Natural killer cell (primary cell): ENCODE results near the gene DCAF7. TPM values are rescaled to one million over a fixed set of nuclear protein-coding genes. Genes with fewer than 3 reads are reported as not detected.

ENCODE experiments used
- ATAC-seq, 3 donors: fragments of 150-1000 bp in 2 of 3; fragments of 200-7000 bp in 1 of 3; cut with Tn5 transposase; 1 replicate in 1 of 3; 2 replicates in 2 of 3; pipeline ENCODE4 v1.10.0; 2021; ENCODE audit warnings: mild to moderate bottlenecking in 2 of 3, moderate library complexity in 2 of 3
- DNase-seq, 2 donors: peaks; one replicate each; pipeline versions ENCODE4 v3.0.0 to v3.0.0-alpha.2; 2013 to 2021; ENCODE audit warnings: mixed read lengths in 1 of 2
- H3K27ac ChIP-seq: one replicate; pipeline ENCODE4 v1.5.1; 2013; ENCODE audit warnings: mild to moderate bottlenecking, low read length
- H3K27me3 ChIP-seq: one replicate; pipeline ENCODE4 v1.6.1; 2013; ENCODE audit warnings: low read length; ENCODE audit not compliant: control insufficient read depth, insufficient read depth
- H3K36me3 ChIP-seq: one replicate; pipeline ENCODE4 v1.6.1; 2013; ENCODE audit warnings: low read length; ENCODE audit not compliant: control insufficient read depth, insufficient read depth
- H3K4me1 ChIP-seq: one replicate; pipeline ENCODE4 v1.6.1; 2013; ENCODE audit warnings: low read length; ENCODE audit not compliant: control insufficient read depth, insufficient read depth
- H3K4me3 ChIP-seq: one replicate; pipeline ENCODE4 v1.5.1; 2013; ENCODE audit warnings: low read length
- H3K9me3 ChIP-seq: one replicate; pipeline ENCODE4 v1.6.1; 2013; ENCODE audit warnings: low read length; ENCODE audit not compliant: control insufficient read depth, insufficient read depth
- H3K27ac Mint-ChIP-seq, 2 donors: one replicate each; pipeline ENCODE4 v1.8.0; 2022; ENCODE audit warnings: mild to moderate bottlenecking in 2 of 2, mixed read lengths in 2 of 2, moderate library complexity in 1 of 2
- H3K27me3 Mint-ChIP-seq, 2 donors: one replicate each; pipeline ENCODE4 v1.8.0; 2022; ENCODE audit warnings: low read depth in 2 of 2, mixed read lengths in 2 of 2
- H3K36me3 Mint-ChIP-seq: one replicate; pipeline ENCODE4 v1.8.0; 2022; ENCODE audit warnings: mixed read lengths
- H3K4me1 Mint-ChIP-seq, 2 donors: one replicate each; pipeline ENCODE4 v1.8.0; 2022; ENCODE audit warnings: mixed read lengths in 2 of 2
- H3K4me3 Mint-ChIP-seq: one replicate; pipeline ENCODE4 v1.8.0; 2022; ENCODE audit warnings: mild to moderate bottlenecking, moderate library complexity, mixed read lengths
- H3K9me3 Mint-ChIP-seq, 2 donors: one replicate each; pipeline ENCODE4 v1.8.0; 2022; ENCODE audit warnings: mixed read lengths in 2 of 2
- WGBS: methylation state at CpG from one replicate; pipeline ENCODE4 v1.1.7; 2013; ENCODE audit warnings: missing lambda C conversion rate; ENCODE audit not compliant: insufficient coverage; 5-methylcytosine and 5-hydroxymethylcytosine counted together
- intact Hi-C: fragments of 100-400 bp; cut with micrococcal nuclease; formaldehyde crosslinking; loops from one replicate; pipeline ENCODE4 v1.14.2; 2022
- total RNA-seq, 4 donors: library from RNA; stranded (reverse); fragments of 120-200 nt in 1 of 4; gene quantifications; one replicate each; pipeline versions ENCODE4 v1.2.3 to v1.2.4, GENCODE V29; 2013 to 2022
- TF ChIP-seq, protein P1 (sequence below): fragments of 200-600 bp; IDR thresholded peaks from one replicate; pipeline ENCODE4 v1.8.0; 2022; ENCODE audit warnings: antibody characterized with exemption

DCAF7 gene
- total RNA-seq, 3 donors from 2014 or later (not counting 1 experiment from before 2014, with no cell fraction given): 55.5 to 83.5 (median 72.2) TPM

DNA sequence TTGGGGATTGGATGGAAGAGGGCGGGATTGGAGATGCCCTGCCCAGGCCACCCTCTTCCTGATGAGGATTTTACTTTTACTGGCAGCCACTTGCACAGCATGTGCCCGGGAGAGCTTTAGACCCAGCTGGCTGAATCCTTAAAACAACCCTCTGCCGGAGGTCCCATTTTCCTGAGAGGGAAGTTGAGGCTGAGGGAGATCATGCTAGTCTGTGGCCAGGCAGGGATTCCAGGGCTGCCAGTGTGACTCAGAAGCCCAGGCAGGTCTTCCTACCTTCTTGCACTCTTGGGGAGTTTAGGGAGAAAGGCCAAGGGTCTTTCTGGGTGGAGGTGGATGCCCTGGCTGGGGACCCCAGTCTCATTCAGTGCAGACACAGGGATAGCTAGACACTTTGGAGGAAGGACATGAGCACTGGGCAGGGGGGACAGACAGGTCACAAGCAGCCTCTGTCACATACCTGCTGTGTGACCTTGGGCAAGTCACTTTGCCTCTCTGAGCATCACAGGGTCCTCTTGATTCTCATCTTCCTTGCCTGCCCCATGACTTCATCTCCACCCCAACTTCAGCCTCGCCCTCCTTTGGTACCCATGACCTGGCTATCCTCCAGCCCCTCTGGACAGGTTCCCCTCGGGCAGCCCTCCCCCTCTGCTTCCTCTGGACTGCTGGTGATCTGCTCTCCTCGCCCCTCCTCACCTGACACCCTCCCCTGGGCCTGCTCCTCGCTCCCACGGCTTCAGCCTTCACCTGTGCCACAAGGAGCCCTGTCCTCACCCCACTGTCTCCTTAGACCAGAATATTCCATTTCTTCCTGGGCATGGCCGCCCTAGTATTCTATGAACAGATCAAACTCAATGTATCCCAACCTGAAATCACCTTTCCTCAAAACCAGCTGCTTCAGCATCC lies 11.3 kb upstream of the DCAF7 start:
- Mint-ChIP-seq H3K27me3 (peaks cover 23 to 27% of the 10 kb centered on the region in 2 donors), H3K4me3 (no peak overlapping the region), H3K4me1 (no peaks in the 10 kb centered on the region), H3K9me3 (no peaks in the 10 kb centered on the region), H3K27ac (no peak overlapping the region), H3K36me3 (no peaks in the 10 kb centered on the region)
- no peak overlapping the region for H3K27ac ChIP-seq
- TF ChIP-seq, protein P1, sequence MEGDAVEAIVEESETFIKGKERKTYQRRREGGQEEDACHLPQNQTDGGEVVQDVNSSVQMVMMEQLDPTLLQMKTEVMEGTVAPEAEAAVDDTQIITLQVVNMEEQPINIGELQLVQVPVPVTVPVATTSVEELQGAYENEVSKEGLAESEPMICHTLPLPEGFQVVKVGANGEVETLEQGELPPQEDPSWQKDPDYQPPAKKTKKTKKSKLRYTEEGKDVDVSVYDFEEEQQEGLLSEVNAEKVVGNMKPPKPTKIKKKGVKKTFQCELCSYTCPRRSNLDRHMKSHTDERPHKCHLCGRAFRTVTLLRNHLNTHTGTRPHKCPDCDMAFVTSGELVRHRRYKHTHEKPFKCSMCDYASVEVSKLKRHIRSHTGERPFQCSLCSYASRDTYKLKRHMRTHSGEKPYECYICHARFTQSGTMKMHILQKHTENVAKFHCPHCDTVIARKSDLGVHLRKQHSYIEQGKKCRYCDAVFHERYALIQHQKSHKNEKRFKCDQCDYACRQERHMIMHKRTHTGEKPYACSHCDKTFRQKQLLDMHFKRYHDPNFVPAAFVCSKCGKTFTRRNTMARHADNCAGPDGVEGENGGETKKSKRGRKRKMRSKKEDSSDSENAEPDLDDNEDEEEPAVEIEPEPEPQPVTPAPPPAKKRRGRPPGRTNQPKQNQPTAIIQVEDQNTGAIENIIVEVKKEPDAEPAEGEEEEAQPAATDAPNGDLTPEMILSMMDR: no peak
- H3K9me3 ChIP-seq: no peaks in the 10 kb centered on the region
- 83% methylated on average over 9 of the region's 9 CpGs for WGBS
- H3K27me3 ChIP-seq: peaks cover 7% of the 10 kb centered on the region
- H3K4me1 ChIP-seq: no peaks in the 10 kb centered on the region
- no peaks in the 10 kb centered on the region for H3K36me3 ChIP-seq
- DNase-seq (no peak), ATAC-seq (no peak)
- intact Hi-C loops: no loop called here
- no peak overlapping the region for H3K4me3 ChIP-seq

GRCh38 chr17:63540590-63540989 lies 9.7 kb upstream of the DCAF7 start:
- Histone ChIP-seq H3K27me3 (peaks cover 7% of the 10 kb centered on the region), H3K27ac (no peak overlapping the region), H3K4me1 (no peaks in the 10 kb centered on the region), H3K9me3 (no peaks in the 10 kb centered on the region), H3K36me3 (no peaks in the 10 kb centered on the region), H3K4me3 (no peak overlapping the region)
- DNase-seq (no peak), ATAC-seq (no peak)
- Mint-ChIP-seq H3K4me3 (no peak overlapping the region), H3K9me3 (no peaks in the 10 kb centered on the region), H3K4me1 (no peaks in the 10 kb centered on the region), H3K27ac (no peak overlapping the region), H3K36me3 (no peaks in the 10 kb centered on the region), H3K27me3 (peaks cover 23 to 24% of the 10 kb centered on the region in 2 donors)
- intact Hi-C loops: no loop called here
- TF ChIP-seq, protein P1: no peak
- WGBS: 63% methylated on average over 4 of the region's 4 CpGs

- no peaks in the 10 kb centered on the region for H3K9me3 Mint-ChIP-seq
- peaks cover 19% of the 10 kb centered on the region in 2 donors for H3K27me3 Mint-ChIP-seq
- Histone ChIP-seq H3K36me3 (no peaks in the 10 kb centered on the region), H3K27me3 (peaks cover 7% of the 10 kb centered on the region), H3K4me3 (no peak overlapping the region), H3K27ac (no peak overlapping the region), H3K4me1 (no peaks in the 10 kb centered on the region), H3K9me3 (no peaks in the 10 kb centered on the region)
- TF ChIP-seq, protein P1: no peak
- H3K27ac Mint-ChIP-seq: no peak overlapping the region
- no peak for ATAC-seq
- WGBS: 95% methylated on average over 9 of the region's 9 CpGs
- no peak overlapping the region for H3K4me3 Mint-ChIP-seq
- H3K36me3 Mint-ChIP-seq: no peaks in the 10 kb centered on the region
- H3K4me1 Mint-ChIP-seq: no peaks in the 10 kb centered on the region
- intact Hi-C loops: no loop called here
- no peak for DNase-seq
Measured at GRCh38 chr17:63542218-63542545, 8.1 kb upstream of the DCAF7 start.
